Rectal smooth muscle tissue (tissue), 1 donor: Measurements from ENCODE around the gene TRIM17.

ENCODE experiments used
- H3K27ac ChIP-seq: one replicate; pipeline ENCODE4 v1.7.0; 2013; ENCODE audit warnings: low read depth, low read length, inconsistent platforms
- H3K27me3 ChIP-seq: one replicate; pipeline ENCODE4 v1.7.0; 2013; ENCODE audit warnings: low read length; ENCODE audit not compliant: control insufficient read depth, insufficient read depth
- H3K36me3 ChIP-seq: one replicate; pipeline ENCODE4 v1.7.0; 2013; ENCODE audit warnings: low read length; ENCODE audit not compliant: control insufficient read depth, insufficient read depth
- H3K4me1 ChIP-seq: one replicate; pipeline ENCODE4 v1.7.0; 2013; ENCODE audit warnings: low read length; ENCODE audit not compliant: control insufficient read depth, insufficient read depth
- H3K4me3 ChIP-seq: one replicate; pipeline ENCODE4 v1.7.0; 2013; ENCODE audit warnings: low read length
- H3K9ac ChIP-seq: one replicate; pipeline ENCODE4 v1.7.0; 2013; ENCODE audit warnings: low read length

The TRIM17 gene

GRCh38 chr1:228416217-228416933, at the start of gene TRIM17:
TSS of gene TRIM17 (minus strand) at chr1:228416861. CDS start at chr1:228415072, 1,789 bp downstream.
- Histone ChIP-seq H3K27ac (no peak within 1 kb of the TSS), H3K27me3 (peaks cover 12% of the 10 kb centered on the region), H3K4me1 (peaks cover 3% of the 10 kb centered on the region), H3K36me3 (no peaks in the 10 kb centered on the region), H3K9ac (no peak within 1 kb of the TSS), H3K4me3 (peak within 1 kb of the TSS; percentile 17)

- Histone ChIP-seq H3K4me3 (no peak overlapping the region), H3K27ac (no peak overlapping the region), H3K9ac (no peak overlapping the region), H3K27me3 (peaks cover 24% of the 10 kb centered on the region), H3K4me1 (no peaks in the 10 kb centered on the region), H3K36me3 (no peaks in the 10 kb centered on the region)
Measured at GRCh38 chr1:228465571-228466146, 49.0 kb upstream of the TRIM17 start.

GRCh38 chr1:228465141-228465540, 48.5 kb upstream of the TRIM17 start:
- no peak overlapping the region for H3K9ac ChIP-seq
- peaks cover 22% of the 10 kb centered on the region for H3K27me3 ChIP-seq
- H3K4me1 ChIP-seq, result no peaks in the 10 kb centered on the region
- no peak overlapping the region for H3K4me3 ChIP-seq
- no peaks in the 10 kb centered on the region for H3K36me3 ChIP-seq
- no peak overlapping the region for H3K27ac ChIP-seq

GRCh38 chr1:228464487-228464983, 47.9 kb upstream of the TRIM17 start:
- Histone ChIP-seq H3K4me1 (no peaks in the 10 kb centered on the region), H3K27ac (no peak overlapping the region), H3K36me3 (no peaks in the 10 kb centered on the region), H3K9ac (no peak overlapping the region), H3K4me3 (peak overlapping the region; percentile 26), H3K27me3 (peaks cover 18% of the 10 kb centered on the region)

GRCh38 chr1:228463559-228464455, 47.1 kb upstream of the TRIM17 start:
- Histone ChIP-seq H3K9ac (no peak overlapping the region), H3K27ac (no peak overlapping the region), H3K4me1 (no peaks in the 10 kb centered on the region), H3K36me3 (no peaks in the 10 kb centered on the region), H3K27me3 (peaks cover 14% of the 10 kb centered on the region), H3K4me3 (peak overlapping the region; percentile 26)

- H3K27me3 ChIP-seq, result peaks cover 14% of the 10 kb centered on the region
- no peak overlapping the region for H3K9ac ChIP-seq
- H3K4me1 ChIP-seq, result no peaks in the 10 kb centered on the region
- no peak overlapping the region for H3K27ac ChIP-seq
- no peak overlapping the region for H3K4me3 ChIP-seq
- H3K36me3 ChIP-seq, result no peaks in the 10 kb centered on the region
Measured at GRCh38 chr1:228463009-228463558, 46.4 kb upstream of the TRIM17 start.

- no peaks in the 10 kb centered on the region for H3K4me1 ChIP-seq
- no peak overlapping the region for H3K9ac ChIP-seq
- peaks cover 12% of the 10 kb centered on the region for H3K27me3 ChIP-seq
- H3K36me3 ChIP-seq, result no peaks in the 10 kb centered on the region
- H3K27ac ChIP-seq, result no peak overlapping the region
- no peak overlapping the region for H3K4me3 ChIP-seq
Measured at GRCh38 chr1:228462560-228462959, 45.9 kb upstream of the TRIM17 start.

- Histone ChIP-seq H3K27ac (no peak overlapping the region), H3K4me3 (no peak overlapping the region), H3K4me1 (no peaks in the 10 kb centered on the region), H3K27me3 (peaks cover 10% of the 10 kb centered on the region), H3K9ac (no peak overlapping the region), H3K36me3 (no peaks in the 10 kb centered on the region)
Measured at GRCh38 chr1:228460821-228461220, 44.2 kb upstream of the TRIM17 start.

GRCh38 chr1:228459091-228459993, 42.7 kb upstream of the TRIM17 start:
- Histone ChIP-seq H3K9ac (no peak overlapping the region), H3K4me3 (peak overlapping the region; percentile 77), H3K27ac (no peak overlapping the region), H3K27me3 (peaks cover 3% of the 10 kb centered on the region), H3K4me1 (no peaks in the 10 kb centered on the region), H3K36me3 (no peaks in the 10 kb centered on the region)

GRCh38 chr1:228457396-228458176, 40.9 kb upstream of the TRIM17 start:
- H3K4me1 ChIP-seq, result no peaks in the 10 kb centered on the region
- H3K4me3 ChIP-seq, result peak overlapping the region; percentile 77
- peak overlapping the region; percentile 69 for H3K27ac ChIP-seq
- H3K9ac ChIP-seq, result peak overlapping the region; percentile 54
- H3K27me3 ChIP-seq, result no peaks in the 10 kb centered on the region
- no peaks in the 10 kb centered on the region for H3K36me3 ChIP-seq

GRCh38 chr1:228457017-228457395, 40.3 kb upstream of the TRIM17 start:
- no peaks in the 10 kb centered on the region for H3K36me3 ChIP-seq
- peak overlapping the region; percentile 54 for H3K9ac ChIP-seq
- H3K4me3 ChIP-seq, result peak overlapping the region; percentile 77
- H3K27me3 ChIP-seq, result no peaks in the 10 kb centered on the region
- no peaks in the 10 kb centered on the region for H3K4me1 ChIP-seq
- H3K27ac ChIP-seq, result peak overlapping the region; percentile 69
